DND-41 (cell line): ENCODE measurements around the gene CMYA5.
"Not testable (repeated sequence)": the region's sequence is repeated elsewhere in the genome, so short reads cannot be mapped to it uniquely, and the experiment has no call there.

Experiments used
- CTCF ChIP-seq: IDR thresholded peaks from 2 replicates; pipeline ENCODE4 v1.5.1; 2012; ENCODE audit warnings: borderline replicate concordance, low read length, moderate library complexity, mild to moderate bottlenecking; ENCODE audit not compliant: poor library complexity, severe bottlenecking; ENCODE audit errors: extremely low read depth
- EZH2 ChIP-seq: IDR thresholded peaks from 3 replicates; pipeline ENCODE4 v1.6.1; 2012; ENCODE audit warnings: borderline replicate concordance, low read depth, mild to moderate bottlenecking, moderate library complexity, low read length, inconsistent platforms; ENCODE audit not compliant: severe bottlenecking

DNA sequence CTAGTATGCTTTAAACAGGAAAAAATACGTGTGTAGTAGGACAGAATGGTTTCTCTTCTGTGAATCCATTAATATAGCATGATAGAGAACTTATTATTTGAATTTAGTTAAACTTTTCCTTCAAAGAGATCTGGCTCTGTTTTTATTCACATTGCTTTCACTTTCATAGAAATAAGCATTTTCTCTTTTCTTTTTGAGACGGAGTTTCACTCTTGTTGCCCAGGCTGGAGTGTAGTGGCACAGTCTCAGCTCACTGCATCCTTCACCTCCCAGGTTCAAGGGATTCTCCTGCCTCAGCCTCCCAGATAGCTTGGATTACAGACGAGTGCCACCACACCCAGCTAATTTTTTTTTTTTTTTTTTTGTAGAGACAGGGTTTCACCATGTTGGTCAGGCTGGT lies 7.5 kb upstream of the CMYA5 start:
- TF ChIP-seq CTCF, EZH2: not testable (repeated sequence)
